ENCODE results near the gene USE1. TPM values are rescaled to one million over a fixed set of nuclear protein-coding genes. Genes with fewer than 3 reads are reported as not detected.

The USE1 gene
- total and polyA plus RNA-seq, 2 experiments from 2014 or later = 15.5 to 19.4 TPM

DNA sequence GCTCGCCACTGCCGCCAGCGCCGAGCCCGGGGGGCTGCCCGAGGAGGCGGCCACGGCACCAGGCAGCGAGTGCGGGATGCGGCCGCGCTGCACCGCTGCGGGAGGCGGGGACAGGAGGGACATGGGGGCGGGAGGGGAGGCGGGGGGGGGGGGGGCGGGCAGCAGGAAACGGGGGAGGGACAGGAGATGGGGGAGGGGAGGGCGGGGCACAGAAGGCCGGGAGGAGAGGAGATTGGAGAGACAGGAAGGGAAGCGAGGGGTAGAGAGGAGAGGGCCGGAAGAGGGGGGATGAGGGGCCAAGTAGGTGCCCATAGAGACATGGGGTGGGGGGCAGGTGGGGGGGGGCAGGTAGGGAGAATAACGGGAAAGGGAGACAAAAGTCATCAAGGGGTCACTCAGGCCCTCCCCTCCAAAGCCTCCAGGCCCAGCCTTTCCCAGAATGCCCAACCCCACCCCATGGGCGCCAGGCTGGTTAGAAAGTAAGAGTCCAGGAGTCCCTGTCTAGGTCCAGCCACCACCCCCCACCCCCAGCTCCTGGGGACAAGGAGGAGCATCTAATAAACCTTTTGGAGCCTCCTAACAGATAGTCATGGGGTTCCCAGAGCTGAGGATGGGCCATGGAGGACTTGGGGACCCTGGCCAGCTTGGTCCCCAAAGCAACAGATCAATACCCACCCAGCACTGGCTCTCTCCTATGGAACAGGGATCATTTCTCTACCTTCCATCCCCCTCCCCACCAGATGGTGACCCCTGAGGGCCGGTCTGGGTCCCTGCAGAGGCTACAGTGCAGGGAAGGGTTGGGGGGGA, 21.0 kb downstream of the USE1 start:
- Histone ChIP-seq H3K79me2 (replicated peaks; ENCODE audit: insufficient read depth) (peaks cover 63% of the 10 kb centered on the region), H3K36me3 (ENCODE audit: insufficient read depth) (peaks cover 6% of the 10 kb centered on the region; the same call in 1 of the 2 replicates), H3K4me3 (peak overlapping the region; percentile 93)

DNA sequence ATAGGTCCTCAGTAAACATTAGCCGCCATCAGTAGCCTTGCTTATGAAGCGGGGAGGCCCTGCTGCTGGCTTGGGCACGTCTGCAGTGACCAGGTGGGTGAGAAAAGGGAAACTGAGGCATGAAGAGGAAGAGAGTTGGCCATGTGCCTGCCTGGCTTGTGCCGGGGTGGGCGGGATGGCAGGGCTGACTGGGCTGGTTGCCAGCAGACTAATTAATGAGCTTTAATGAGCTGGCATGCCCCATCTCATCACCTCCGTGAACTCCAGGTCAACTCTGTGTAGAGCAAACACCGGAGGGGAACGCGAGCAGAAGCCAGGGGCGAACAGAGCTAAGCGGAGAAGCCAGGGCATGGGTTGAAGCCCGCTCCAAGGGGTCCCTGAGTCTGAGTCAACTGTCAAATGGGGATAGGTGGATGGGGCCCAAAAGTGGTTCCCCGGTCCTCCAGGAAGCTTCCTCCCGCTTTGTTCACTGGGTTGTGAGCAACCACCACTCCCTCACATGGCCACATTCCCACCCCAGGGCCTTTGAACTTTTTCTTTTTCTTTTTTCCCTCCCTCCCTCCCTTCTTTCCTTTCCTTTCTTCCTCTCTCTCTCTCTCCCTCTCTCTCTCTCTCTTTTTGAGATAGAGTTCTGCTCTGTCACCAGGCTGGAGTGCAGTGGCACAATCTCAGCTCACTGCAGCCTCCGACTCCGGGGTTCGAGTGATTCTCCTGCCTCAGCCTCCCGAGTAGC, 21.8 kb downstream of the USE1 start:
- H3K36me3 Mint-ChIP-seq (ENCODE audit: low read depth) = peaks cover 45% of the 10 kb centered on the region
- Histone ChIP-seq H3K4me3 (peak overlapping the region; percentile 39; the same call in 1 of the 2 replicates), H3K27me3 (ENCODE audit: insufficient read depth) (no peaks in the 10 kb centered on the region), H4K20me1 (replicated peaks; ENCODE audit: insufficient read depth) (peaks cover 23% of the 10 kb centered on the region), H2AFZ (no peak overlapping the region), H3K9me2 (ENCODE audit: insufficient read depth) (no peaks in the 10 kb centered on the region), H3K79me2 (replicated peaks; ENCODE audit: insufficient read depth) (peaks cover 65% of the 10 kb centered on the region), H3K36me3 (ENCODE audit: insufficient read depth) (peaks cover 3% of the 10 kb centered on the region; the same call in 1 of the 2 replicates), H3K4me1 (ENCODE audit: insufficient read depth) (peaks cover 12% of the 10 kb centered on the region), H3K27ac (ENCODE audit: low read depth) (peak overlapping the region; percentile 89), H3K4me2 (peak overlapping the region; percentile 73; the same call in 1 of the 2 replicates), H3F3A (replicated peaks; ENCODE audit: low read depth) (peaks cover 36% of the 10 kb centered on the region)
- no peak for ATAC-seq
- peaks cover 19% of the 10 kb centered on the region for H3K27me3 Mint-ChIP-seq (ENCODE audit: insufficient read depth, low read depth, poor library complexity)
- H3K4me3 Mint-ChIP-seq = peak overlapping the region; percentile 85; the same call in 2 of the 3 replicates
- peaks cover 30% of the 10 kb centered on the region for H3K4me1 Mint-ChIP-seq
- 0 out of 2 replicates have a peak overlapping the region, but pooled peaks have one; percentile 48 for H3K27ac Mint-ChIP-seq
- DNase-seq (ENCODE audit: low spot score) = peak; percentile 30
- H3K9me3 Mint-ChIP-seq = no peaks in the 10 kb centered on the region
- TF ChIP-seq ZNF114 (CRISPR knock-in tag; IDR thresholded peaks at IDR 0.05) = no peak
- no peak for TF ChIP-seq REST (IDR thresholded peaks at IDR 0.05; ENCODE audit: unreplicated experiment)
- no peak for TF ChIP-seq ZNF331 (CRISPR knock-in tag; IDR thresholded peaks at IDR 0.05; ENCODE audit: low read depth)
- TF ChIP-seq, protein P1, sequence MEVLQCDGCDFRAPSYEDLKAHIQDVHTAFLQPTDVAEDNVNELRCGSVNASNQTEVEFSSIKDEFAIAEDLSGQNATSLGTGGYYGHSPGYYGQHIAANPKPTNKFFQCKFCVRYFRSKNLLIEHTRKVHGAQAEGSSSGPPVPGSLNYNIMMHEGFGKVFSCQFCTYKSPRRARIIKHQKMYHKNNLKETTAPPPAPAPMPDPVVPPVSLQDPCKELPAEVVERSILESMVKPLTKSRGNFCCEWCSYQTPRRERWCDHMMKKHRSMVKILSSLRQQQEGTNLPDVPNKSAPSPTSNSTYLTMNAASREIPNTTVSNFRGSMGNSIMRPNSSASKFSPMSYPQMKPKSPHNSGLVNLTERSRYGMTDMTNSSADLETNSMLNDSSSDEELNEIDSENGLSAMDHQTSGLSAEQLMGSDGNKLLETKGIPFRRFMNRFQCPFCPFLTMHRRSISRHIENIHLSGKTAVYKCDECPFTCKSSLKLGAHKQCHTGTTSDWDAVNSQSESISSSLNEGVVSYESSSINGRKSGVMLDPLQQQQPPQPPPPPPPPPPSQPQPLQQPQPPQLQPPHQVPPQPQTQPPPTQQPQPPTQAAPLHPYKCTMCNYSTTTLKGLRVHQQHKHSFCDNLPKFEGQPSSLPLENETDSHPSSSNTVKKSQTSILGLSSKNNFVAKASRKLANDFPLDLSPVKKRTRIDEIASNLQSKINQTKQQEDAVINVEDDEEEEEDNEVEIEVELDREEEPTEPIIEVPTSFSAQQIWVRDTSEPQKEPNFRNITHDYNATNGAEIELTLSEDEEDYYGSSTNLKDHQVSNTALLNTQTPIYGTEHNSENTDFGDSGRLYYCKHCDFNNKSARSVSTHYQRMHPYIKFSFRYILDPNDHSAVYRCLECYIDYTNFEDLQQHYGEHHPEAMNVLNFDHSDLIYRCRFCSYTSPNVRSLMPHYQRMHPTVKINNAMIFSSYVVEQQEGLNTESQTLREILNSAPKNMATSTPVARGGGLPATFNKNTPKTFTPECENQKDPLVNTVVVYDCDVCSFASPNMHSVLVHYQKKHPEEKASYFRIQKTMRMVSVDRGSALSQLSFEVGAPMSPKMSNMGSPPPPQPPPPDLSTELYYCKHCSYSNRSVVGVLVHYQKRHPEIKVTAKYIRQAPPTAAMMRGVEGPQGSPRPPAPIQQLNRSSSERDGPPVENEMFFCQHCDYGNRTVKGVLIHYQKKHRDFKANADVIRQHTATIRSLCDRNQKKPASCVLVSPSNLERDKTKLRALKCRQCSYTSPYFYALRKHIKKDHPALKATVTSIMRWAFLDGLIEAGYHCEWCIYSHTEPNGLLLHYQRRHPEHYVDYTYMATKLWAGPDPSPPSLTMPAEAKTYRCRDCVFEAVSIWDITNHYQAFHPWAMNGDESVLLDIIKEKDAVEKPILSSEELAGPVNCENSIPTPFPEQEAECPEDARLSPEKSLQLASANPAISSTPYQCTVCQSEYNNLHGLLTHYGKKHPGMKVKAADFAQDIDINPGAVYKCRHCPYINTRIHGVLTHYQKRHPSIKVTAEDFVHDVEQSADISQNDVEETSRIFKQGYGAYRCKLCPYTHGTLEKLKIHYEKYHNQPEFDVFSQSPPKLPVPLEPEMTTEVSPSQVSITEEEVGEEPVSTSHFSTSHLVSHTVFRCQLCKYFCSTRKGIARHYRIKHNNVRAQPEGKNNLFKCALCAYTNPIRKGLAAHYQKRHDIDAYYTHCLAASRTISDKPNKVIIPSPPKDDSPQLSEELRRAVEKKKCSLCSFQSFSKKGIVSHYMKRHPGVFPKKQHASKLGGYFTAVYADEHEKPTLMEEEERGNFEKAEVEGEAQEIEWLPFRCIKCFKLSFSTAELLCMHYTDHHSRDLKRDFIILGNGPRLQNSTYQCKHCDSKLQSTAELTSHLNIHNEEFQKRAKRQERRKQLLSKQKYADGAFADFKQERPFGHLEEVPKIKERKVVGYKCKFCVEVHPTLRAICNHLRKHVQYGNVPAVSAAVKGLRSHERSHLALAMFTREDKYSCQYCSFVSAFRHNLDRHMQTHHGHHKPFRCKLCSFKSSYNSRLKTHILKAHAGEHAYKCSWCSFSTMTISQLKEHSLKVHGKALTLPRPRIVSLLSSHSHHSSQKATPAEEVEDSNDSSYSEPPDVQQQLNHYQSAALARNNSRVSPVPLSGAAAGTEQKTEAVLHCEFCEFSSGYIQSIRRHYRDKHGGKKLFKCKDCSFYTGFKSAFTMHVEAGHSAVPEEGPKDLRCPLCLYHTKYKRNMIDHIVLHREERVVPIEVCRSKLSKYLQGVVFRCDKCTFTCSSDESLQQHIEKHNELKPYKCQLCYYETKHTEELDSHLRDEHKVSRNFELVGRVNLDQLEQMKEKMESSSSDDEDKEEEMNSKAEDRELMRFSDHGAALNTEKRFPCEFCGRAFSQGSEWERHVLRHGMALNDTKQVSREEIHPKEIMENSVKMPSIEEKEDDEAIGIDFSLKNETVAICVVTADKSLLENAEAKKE (CRISPR knock-in tag; IDR thresholded peaks at IDR 0.05) = no peak
- TF ChIP-seq JUNB (IDR thresholded peaks at IDR 0.05; ENCODE audit: unreplicated experiment) = no peak
- no peak for TF ChIP-seq NANOG (IDR thresholded peaks at IDR 0.05; ENCODE audit: borderline replicate concordance)

More for the DNA sequence above, 21.0 kb downstream of the USE1 start:
- DNase-seq (ENCODE audit: low spot score) = peak; percentile 78
- H3F3A ChIP-seq (replicated peaks; ENCODE audit: low read depth) = peaks cover 38% of the 10 kb centered on the region
- H3K27ac Mint-ChIP-seq = no peak overlapping the region
- no peak overlapping the region for H2AFZ ChIP-seq
- H3K27me3 ChIP-seq (ENCODE audit: insufficient read depth) = no peaks in the 10 kb centered on the region
- peak; percentile 17 for ATAC-seq
- H3K36me3 Mint-ChIP-seq (ENCODE audit: low read depth) = peaks cover 53% of the 10 kb centered on the region
- H3K4me1 Mint-ChIP-seq = peaks cover 23% of the 10 kb centered on the region
- H3K4me1 ChIP-seq (ENCODE audit: insufficient read depth) = peaks cover 12% of the 10 kb centered on the region
- peaks cover 20% of the 10 kb centered on the region for H3K27me3 Mint-ChIP-seq (ENCODE audit: insufficient read depth, low read depth, poor library complexity)
- no peaks in the 10 kb centered on the region for H3K9me2 ChIP-seq (ENCODE audit: insufficient read depth)
- H3K9me3 Mint-ChIP-seq = no peaks in the 10 kb centered on the region
- peak; percentile 48; the same call in 1 of the 2 replicates for TF ChIP-seq POLR2AphosphoS5 (IDR thresholded peaks at IDR 0.05; ENCODE audit: low read depth)
- TF ChIP-seq, protein P2, sequence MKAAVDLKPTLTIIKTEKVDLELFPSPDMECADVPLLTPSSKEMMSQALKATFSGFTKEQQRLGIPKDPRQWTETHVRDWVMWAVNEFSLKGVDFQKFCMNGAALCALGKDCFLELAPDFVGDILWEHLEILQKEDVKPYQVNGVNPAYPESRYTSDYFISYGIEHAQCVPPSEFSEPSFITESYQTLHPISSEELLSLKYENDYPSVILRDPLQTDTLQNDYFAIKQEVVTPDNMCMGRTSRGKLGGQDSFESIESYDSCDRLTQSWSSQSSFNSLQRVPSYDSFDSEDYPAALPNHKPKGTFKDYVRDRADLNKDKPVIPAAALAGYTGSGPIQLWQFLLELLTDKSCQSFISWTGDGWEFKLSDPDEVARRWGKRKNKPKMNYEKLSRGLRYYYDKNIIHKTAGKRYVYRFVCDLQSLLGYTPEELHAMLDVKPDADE (IDR thresholded peaks at IDR 0.05) = no peak
- peak overlapping the region; percentile 89 for H3K27ac ChIP-seq (ENCODE audit: low read depth)
- H4K20me1 ChIP-seq (replicated peaks; ENCODE audit: insufficient read depth) = peaks cover 29% of the 10 kb centered on the region
- peak overlapping the region; percentile 85 for H3K4me3 Mint-ChIP-seq
- peak overlapping the region; percentile 94 for H3K4me2 ChIP-seq

All from GM23338 (cell line).